T-helper 22 cell (primary cell): ENCODE measurements around the gene INS.

ENCODE experiments used
- DNase-seq: peaks from one replicate; pipeline ENCODE4 v3.0.0-alpha.2; 2020; ENCODE audit warnings: low read depth

The INS gene

GRCh38 chr11:2143799-2144543, 17.0 kb downstream of the INS start:
- no peak for DNase-seq

DNA sequence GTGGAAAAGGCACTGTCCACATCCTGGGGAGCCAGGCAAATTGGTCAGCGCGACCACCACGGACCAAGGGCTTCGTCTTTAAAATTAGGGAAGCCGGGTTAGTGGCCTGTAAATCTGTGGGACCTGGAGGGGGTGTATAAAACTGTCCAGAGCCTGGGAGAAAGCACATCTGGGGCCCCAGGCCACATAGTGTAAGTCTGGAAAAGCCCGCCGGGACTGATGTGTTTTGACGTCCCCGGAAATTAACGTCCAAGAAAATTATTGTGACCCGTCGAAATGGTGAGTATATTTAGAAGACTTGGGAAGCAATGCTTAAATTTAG, 17.6 kb downstream of the INS start:
- DNase-seq, result no peak

- no peak for DNase-seq
Measured at GRCh38 chr11:2142762-2143202, 18.2 kb downstream of the INS start.

DNA sequence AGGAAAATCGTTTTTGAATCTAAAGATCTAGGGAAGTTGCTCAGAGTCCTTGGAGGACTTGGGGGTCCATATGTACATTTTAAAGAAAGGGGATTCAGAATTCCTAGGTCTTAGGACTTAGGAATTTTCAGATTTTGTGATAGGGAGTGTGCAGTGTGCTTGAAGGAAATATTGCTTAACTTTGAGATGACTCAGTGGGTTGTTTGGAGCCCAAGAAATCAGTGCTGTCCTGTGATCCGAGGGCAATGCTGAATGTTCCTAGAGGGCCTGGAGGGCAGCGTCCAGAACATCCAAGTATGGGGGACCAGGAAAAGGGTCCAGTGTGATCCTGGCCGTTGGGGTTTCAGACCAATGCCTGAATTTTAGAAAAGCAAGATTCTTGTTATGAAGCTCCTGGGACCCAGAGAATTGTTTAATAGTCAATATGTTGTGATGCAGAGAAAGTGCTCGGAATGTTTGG, 18.7 kb downstream of the INS start:
- DNase-seq, result no peak

DNA sequence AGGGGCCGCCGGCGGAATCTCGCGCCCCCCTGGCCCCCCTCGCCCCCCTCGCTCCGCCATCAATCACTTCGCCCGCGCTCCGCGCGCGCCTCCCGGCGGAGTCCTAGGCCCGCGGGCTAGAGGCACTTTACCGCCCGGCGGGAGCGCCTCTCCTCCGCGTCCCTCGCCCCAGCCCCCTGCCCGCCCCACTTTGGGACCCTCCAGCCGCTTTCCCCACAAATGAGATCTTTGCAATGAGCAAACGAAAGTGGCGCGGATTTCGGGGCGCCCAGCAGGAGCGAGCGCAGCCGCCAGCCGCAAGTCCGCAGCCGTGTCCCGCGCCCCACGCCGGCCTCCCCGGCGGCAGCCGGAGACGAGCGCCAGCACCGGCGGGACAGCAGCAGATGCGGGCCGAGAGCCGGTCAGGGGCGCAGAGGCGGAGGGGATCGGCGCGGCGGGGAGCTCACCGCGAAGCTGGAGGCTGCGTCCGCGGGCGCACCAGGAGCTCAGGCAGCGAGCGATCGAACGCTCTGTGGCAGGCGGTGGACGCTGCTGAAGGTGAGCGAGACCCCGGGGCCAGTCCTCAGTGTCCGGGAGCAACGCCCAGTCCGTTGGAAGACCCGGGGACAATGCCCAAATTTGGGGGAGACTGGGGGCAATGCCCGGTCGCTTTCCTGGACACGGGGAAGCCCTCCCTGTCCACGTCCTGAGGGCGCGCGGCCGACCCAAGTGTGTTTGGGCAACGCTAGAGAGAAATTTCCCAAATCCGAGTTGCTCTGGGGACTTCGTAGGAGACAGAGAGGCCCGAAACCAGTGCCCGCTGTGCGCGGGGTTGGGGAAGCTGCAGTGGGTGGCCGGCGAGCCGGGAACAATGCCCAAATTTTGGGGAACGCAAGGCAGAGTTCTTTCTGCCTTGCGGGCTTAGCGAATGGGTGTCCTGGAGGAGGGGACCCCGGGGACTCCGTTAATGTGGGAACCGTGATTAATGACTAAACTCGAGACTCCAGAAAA, 20.3 kb downstream of the INS start:
- DNase-seq, result no peak

- DNase-seq, result no peak
Measured at GRCh38 chr11:2139621-2140337, 21.2 kb downstream of the INS start.

DNA sequence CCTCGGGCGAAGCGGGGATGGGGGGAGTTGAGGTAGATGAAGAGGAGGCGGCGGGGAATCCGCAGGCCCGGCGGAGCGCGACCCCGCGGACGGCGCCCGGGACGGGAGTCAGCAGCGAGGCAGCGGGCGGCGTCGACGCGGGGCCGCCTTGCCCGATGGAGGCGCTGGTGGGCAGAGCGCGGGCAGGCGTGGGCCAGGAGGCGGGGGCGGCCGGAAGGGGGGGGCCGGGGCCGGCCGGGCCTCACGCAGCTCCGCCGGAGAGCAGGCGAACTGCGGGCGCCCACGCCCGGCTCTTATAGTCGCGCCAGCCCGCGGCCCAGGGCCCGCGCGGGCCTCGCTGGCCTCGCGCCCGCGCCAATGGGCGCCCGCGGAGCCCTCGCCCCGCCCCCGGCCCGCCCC, 21.9 kb downstream of the INS start, which contains the start of gene IGF2:
TSS of gene IGF2 (minus strand) at position 267 of the 399 bp plus-strand sequence. CDS start 3,866 bp downstream, outside the sequence.
- DNase-seq, result no peak

DNA sequence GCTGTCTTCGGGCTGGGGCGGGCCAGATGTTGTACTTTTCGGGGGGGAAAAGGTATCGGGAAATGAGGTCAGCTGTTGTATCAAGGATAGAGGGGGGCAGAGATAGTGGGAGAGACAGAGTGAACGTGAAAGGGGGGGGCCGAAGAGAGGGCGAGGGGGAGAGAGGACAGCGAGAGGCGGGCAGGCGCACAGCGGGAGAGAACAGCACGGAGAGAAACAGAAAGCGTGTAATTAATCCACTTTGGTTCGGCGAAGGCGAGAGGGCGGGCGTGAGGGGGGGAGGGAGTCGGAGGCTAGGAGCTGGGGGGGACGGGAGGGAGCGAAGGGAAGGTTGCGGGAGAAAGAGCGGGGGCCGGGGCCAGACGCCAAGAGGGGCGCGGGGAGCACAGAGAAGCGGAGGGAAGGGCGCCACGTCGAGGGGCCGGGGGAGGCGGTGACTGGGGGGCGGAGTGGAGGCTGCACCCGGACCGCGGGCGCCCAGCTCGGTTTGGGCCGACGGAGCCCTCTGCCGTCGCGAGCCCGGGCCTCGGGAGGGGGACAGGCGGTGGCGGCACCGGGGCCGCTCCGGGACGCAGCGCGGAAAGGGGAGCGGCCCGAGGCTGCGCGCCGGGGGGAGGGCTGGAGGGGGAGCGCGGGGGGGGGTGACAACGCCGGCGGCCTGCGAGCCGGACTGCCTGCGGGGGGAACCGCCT, 22.4 kb downstream of the INS start:
- DNase-seq, result no peak

- DNase-seq, result no peak
Measured at GRCh38 chr11:2138068-2138430, 23.0 kb downstream of the INS start.

DNA sequence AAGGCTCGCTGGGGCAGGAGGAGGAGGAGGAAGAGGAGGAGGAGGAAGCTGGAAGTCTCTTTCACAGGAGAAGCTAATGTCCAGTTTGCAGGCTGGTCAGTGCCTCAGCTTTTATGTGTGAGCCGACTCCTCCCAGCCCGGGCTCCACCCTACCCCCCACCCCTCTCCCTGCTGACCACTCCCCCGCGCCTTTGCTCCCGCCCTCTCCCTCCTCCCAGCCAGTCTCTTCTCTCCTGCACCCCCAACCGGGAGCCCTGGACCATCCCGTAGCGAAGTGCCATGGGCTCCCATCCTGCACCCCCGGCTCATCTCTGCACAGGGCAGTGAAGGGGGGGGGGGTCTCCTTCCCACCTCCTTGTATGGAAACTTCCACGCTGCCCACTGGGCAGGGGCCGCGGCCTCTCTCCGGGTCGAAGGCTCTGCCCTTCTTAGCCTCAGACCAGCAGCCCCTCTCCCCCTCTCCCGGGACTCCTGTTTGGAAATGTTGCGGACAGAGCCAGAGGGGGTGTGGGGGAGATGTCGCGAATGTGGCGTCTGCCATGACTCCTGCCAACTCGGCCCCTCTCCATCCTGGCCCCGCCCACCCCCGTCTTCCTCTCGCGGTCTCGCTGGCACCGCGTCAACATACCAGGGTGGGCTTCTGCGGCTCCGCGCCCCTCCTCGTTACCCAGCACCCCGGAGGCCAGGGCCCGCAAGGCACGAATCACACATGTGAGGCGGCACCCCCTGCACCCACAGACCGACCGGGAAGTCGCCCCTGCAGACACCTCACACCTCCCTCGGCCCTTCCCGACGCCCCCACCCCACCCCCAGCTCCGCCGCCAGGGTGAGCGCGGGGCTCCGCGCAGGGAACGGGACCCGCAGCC, 23.6 kb downstream of the INS start:
- DNase-seq, result no peak

DNA sequence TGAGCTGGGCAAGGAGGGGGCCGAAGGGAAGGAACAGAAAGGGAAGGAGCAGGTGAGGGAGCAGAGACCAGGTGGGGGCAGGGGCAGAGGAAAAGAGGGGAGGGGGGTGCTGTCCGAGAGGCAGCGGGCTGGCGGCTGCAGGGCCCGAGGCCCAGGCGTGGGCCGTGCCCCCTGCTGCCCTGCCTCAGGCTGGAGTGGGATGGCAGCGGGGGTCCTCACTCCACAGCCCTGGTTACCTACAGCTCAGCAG, 24.1 kb downstream of the INS start:
- no peak for DNase-seq

DNA sequence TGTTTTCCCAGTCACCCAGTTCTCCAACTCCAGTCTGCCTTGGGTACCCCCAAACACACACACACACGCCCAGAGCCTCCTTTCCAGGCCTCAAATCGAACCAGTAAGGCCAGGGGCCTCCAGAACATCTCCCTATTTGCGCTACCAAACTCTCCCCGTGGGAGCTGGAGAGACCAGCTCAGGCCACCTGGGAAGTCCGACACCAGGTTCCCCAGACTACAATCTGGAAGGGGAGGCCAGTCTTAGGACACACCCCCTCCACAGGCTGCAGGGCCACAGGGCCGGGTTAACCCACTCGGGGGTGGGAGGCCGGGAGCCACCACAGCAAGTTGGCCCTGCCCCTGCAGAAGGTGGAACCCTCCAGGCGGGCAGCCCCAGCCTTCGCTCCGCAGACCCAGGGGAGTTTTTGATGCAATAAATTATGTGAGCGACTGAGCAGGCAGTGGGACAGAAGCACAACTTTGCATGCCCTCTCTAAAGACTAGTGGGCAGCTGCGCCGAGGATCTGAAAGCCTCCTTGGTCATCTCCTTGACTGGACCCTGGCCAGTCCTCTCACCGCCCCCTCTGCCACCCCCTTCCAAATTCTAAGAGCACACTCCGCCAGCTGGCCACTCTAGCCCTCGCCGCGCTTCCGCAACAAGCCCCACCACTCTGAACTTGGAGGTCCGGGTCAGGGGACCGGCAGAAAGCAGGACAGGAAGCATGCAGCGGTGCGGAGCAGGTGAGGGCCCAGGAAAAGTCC, 24.6 kb downstream of the INS start:
- no peak for DNase-seq

GRCh38 chr11:2135648-2136201, 25.3 kb downstream of the INS start:
- no peak for DNase-seq

DNA sequence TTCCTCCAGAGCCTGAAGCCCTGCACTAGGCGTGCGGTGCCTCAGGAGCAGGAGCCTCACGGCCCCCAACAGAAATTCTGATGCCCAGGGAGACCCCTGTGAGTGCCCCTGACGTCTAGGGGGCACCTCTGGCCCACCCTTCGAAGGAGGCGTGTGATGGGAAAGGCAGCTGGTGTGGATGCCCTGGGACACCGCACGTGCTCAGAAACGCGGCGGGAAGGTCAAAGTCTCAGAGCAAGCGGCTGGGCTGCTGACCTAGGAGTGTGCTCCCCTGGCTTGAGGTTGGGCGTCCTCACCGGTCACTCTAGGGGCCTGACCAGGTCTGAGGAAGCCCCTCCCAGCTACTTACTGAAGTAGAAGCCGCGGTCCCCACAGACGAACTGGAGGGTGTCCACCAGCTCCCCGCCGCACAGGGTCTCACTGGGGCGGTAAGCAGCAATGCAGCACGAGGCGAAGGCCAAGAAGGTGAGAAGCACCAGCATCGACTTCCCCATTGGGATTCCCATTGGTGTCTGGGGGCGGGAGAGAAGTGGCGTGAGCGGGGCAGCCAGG, 25.9 kb downstream of the INS start:
- no peak for DNase-seq

GRCh38 chr11:2134022-2135010, 26.7 kb downstream of the INS start:
- no peak for DNase-seq

- no peak for DNase-seq
Measured at GRCh38 chr11:2133241-2134021, 27.6 kb downstream of the INS start.

DNA sequence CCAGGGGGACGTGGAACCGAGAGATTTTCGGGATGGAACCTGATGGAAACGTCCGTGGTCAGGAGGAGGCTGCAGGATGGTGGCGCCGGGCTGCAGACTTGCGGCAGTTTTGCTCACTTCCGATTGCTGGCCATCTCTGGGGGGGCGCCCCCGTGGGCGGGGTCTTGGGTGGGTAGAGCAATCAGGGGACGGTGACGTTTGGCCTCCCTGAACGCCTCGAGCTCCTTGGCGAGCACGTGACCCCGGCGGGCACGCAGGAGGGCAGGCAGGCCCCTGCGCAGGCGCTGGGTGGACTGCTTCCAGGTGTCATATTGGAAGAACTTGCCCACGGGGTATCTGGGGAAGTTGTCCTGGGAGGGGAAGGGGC, 28.2 kb downstream of the INS start:
- DNase-seq, result no peak

- no peak for DNase-seq
Measured at GRCh38 chr11:2132246-2132645, 28.8 kb downstream of the INS start.
